ENCODE results near the gene VN1R2.
"Not testable (repeated sequence)": the region's sequence is repeated elsewhere in the genome, so short reads cannot be mapped to it uniquely, and the experiment has no call there.

VN1R2 gene, protein sequence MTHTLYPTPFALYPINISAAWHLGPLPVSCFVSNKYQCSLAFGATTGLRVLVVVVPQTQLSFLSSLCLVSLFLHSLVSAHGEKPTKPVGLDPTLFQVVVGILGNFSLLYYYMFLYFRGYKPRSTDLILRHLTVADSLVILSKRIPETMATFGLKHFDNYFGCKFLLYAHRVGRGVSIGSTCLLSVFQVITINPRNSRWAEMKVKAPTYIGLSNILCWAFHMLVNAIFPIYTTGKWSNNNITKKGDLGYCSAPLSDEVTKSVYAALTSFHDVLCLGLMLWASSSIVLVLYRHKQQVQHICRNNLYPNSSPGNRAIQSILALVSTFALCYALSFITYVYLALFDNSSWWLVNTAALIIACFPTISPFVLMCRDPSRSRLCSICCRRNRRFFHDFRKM

GRCh38 chr19:53257715-53258342 lies at the start of gene VN1R2:
Gene VN1R2, plus strand, starts transcription at chr19:53258292. Its CDS starts 84 bp downstream, at chr19:53258376.
- DNase-seq (ENCODE audit: low read depth), result not testable (repeated sequence)

GRCh38 chr19:53211554-53211953 lies 46.5 kb upstream of the VN1R2 start:
- DNase-seq (ENCODE audit: low read depth), result not testable (repeated sequence)

DNA sequence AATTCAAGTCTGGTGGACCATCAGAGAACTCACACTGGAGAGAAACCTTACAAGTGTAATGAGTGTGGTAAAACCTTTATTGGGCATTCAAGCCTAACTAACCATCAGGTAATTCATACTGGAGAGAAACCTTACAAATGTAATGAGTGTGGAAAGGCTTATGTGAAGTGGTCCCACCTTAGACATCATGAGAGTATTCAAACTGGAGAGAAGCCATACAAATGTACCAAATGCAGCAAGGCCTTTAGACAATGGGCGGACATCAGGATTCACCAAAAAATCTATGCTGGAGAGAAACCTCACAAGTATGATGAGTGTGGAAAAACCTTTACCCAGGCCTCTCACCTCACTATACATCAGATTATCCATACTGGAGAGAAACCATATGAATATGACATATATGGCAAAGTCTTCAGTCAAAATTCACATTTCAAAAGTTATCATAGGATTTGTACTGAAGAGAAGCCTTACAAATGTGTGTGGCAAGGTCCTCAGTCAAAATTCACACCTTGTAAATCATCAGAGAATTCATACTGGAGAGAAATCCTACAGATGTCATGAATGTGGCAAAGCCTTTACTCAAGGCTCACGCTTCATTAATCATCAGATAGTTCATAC lies 45.3 kb upstream of the VN1R2 start:
- DNase-seq (ENCODE audit: low read depth), result no peak

DNA sequence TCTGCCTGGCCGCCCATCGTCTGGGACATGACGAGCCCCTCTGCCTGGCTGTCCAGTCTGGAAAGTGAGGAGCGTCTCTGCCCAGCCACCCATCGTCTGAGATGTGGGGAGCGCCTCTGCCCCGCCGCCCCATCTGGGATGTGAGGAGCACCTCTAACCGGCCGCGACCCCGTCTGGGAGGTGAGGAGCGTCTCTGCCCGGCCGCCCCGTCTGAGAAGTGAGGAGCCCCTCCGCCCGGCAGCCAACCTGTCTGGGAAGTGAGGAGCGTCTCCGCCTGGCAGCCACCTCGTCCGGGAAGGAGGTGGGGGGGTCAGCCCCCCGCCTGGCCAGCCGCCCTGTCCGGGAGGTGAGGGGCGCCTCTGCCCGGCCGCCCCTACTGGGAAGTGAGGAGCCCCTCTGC lies 35.4 kb upstream of the VN1R2 start:
- not testable (repeated sequence) for DNase-seq (ENCODE audit: low read depth)

DNA sequence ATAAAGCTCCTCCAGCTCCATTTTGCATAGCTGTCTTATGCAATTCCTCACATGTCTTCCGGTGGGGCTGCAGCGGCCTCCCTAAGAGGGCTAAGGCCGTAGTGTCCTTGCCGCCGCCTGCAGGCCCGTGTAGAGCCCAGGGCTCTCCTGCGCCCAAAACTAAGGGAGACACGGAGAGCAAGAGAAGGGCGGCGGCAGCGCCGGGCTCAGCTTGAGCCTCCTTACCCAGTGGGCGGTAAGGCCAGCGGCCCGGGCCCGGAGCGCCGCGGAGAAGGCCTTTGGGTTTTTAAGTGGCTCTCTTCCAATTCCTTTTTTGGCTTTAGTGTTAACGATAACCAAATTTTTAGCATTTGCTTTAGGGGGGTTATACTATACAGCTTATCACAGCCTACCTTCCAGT lies 33.5 kb upstream of the VN1R2 start:
- no peak for DNase-seq (ENCODE audit: low read depth)

- DNase-seq (ENCODE audit: low read depth), result no peak
Observed at GRCh38 chr19:53237114-53237777, 20.8 kb upstream of the VN1R2 start.

DNA sequence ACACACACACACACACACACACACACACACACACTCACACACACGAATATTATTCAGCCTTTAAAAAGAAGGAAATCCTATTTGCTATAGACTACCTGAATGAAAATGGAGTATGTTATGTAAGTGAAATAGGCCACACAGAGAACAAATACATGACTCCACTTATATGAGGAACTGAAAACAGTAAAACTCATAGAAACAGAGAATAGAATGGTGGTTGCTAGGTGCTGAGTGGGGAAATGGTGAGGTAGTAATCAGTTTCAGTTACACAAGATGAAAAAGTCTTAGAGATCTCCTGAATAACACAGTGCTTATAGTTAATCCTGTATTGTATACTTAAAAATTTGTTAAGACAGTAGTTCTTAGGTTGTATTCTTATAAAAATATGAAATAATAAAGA lies 11.6 kb upstream of the VN1R2 start:
- no peak for DNase-seq (ENCODE audit: low read depth)

GRCh38 chr19:53254411-53255341 lies 3.4 kb upstream of the VN1R2 start, which contains the start of gene ZNF677:
Gene ZNF677, minus strand, starts transcription at chr19:53254873. Its CDS starts 3,323 bp downstream, at chr19:53251550.
- peak; percentile 4 for DNase-seq (ENCODE audit: low read depth)

DNA sequence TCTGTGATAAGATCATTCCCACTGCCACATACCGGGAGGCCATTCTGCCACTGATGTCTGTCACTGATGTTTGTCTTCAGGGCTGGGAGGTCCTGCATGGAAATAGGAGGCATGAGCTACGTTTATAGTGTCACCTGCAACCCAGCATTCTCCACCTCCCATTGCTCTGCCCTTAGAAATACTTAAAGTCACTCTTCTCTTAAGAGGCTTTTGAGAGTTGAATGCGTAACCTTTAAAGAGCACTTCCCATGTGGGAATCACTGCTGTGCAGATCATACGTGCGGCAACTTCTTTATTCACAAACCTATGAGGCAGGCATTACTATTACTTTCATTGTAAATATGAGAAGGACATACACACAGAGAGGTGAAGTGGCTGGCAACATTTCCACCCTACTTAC lies 9.5 kb downstream of the VN1R2 start, which contains the start of gene VN1R4:
Gene VN1R4, minus strand, starts transcription at position 101 of the 400 bp plus-strand sequence. Its CDS starts 58 bp downstream, at position 43.
- DNase-seq (ENCODE audit: low read depth), result not testable (repeated sequence)

DNA sequence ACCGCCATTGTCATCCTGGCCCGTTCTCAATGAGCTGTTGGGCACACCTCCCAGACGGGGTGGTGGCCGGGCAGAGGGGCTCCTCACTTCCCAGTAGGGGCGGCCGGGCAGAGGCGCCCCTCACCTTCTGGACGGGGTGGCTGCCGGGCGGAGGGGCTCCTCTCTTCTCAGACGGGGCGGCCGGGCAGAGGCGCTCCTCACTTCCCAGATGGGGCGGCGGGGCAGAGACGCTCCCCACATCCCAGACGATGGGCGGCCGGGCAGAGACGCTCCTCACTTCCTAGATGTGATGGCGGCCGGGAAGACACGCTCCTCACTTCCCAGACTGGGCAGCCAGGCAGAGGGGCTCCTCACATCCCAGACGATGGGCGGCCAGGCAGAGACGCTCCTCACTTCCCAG lies 11.8 kb downstream of the VN1R2 start:
- not testable (repeated sequence) for DNase-seq (ENCODE audit: low read depth)

DNA sequence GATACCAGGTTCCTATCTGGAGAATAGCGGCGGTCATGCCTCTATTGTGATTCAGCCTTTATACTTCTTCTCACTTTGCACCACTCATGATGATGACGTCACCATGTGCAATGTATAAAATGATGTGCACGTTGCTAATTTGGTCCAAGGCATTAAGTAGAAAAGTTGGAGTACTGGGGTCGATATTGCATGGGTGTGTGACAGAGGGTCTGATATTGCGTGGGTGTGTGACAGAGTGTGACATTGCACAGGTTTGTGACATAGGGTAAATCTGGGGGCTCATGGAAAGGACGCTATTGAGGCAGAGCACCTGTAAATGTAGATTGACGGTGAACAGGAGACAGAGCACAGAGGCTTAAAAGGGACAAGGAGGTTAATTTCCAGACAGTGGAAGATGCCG lies 14.0 kb downstream of the VN1R2 start:
- no peak for DNase-seq (ENCODE audit: low read depth)

DNA sequence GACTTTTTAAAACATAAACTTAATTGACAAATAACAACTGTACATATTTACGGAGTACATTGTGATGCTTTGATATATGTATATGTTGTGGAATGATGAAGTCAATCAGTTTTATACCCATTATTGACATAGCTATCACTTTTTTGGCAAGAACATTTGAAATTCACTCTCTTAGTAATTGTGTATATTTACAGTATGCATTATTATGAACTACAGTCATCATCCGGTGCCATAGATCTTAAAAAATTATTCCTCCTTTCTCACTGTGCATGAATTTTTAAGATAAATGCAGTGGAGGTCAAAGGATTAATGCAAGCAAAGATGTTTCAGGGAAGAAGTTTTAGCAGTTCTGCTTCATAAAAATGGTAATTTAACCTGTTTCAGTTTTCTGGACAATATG lies 17.4 kb downstream of the VN1R2 start:
- DNase-seq (ENCODE audit: low read depth), result no peak

DNA sequence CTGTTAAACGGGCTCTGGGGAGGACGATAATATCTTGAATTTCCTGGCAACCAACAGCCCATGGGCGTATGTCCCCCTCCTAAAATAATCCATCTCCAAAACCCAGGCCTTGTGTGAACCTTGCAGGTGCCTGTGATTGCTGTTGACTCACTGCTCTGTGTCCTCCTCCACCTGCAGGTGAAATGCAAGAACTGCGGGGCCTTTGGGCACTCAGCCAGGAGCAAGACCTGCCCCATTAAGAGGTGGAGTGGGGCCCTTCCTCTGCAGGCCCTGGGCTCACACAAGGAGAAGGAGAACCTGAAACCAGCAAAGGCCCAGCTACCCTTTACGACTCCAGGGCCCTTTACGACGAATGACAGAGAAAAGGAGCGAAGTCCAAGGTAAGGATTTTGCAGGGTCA lies 23.9 kb downstream of the VN1R2 start:
- DNase-seq (ENCODE audit: low read depth), result not testable (repeated sequence)

- DNase-seq (ENCODE audit: low read depth), result no peak
Observed at GRCh38 chr19:53285087-53285486, 27.0 kb downstream of the VN1R2 start.

DNA sequence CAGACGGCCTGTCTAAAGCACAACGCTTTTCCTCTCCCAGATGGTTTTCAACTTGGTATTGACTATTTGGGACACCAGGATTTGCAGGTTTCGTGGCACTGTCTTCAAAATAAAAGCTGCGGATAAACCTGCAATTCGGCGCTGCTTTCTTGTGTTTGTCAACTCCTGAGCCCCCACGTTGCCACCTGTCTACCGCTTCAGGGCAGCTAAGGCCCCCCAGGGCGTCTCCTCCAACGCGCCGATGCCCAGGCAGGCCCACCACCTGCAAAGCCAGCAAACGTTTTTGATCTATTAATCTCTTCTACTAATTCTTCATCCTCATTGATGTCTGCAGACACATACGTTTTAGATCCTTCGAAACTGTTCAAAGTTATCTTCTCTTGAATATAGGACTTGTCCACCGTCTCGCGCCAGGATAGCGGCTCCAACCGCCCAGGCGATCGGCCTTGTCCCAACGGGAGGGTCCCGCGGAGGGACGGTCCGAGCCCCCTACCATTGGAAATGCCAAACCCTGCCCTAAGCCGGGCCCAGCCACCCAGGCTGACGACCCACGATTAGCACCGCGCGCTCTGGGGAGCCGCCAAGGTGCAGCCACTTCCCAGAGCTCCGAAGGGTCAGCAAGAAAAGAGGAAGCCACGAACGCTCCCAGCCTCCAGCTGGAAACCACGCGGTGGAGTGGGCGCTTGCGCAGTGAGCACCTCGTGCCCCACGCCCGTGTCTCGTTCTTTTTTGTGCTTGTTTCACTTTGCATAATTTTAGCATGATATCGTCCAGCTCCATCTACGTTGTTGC lies 32.9 kb downstream of the VN1R2 start:
- DNase-seq (ENCODE audit: low read depth), result no peak

GRCh38 chr19:53294786-53295441 lies 36.8 kb downstream of the VN1R2 start:
- DNase-seq (ENCODE audit: low read depth), result no peak

- DNase-seq (ENCODE audit: low read depth), result not testable (repeated sequence)
Observed at GRCh38 chr19:53301341-53301740, 43.2 kb downstream of the VN1R2 start.

DNA sequence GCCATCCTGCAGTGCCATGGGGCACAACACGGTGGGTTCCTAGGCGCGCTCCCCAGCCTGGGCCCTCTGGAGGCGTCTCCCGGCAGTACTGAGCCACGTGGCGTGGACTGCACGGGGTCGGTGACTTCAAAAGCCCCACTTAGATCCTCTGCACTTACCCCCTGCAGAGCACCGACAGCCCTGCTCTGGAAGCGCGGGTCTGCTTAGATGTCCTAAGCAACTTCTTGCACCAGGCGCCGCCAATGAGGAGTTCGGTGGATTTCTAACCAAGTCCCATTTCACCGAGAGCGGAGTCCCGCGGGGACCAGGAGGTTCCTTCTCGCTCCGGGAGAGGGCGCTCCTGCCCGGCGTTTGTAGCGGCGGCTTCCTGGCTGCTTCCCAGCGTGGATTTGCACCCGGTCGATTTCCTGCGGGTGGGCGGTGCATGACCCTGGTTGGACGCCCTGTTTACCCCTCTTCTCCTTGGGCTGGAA lies 50.3 kb downstream of the VN1R2 start:
- DNase-seq (ENCODE audit: low read depth), result no peak

Data from HS-27A (cell line).